GM10248 (cell line): ENCODE data around the gene ACY1.
A peak's percentile ranks its signal among the peaks of the same experiment; 100 is the strongest.

Experiments
- CTCF ChIA-PET: fragments of 300-600 bp; sonication (Branson Sonifier 250); formaldehyde crosslinking; extraction: SDS; loops from one replicate; lab custom pipeline; 2021; ENCODE audit warnings: antibody characterized with exemption; lab: Yijun Ruan, JAX
- POLR2A ChIA-PET: fragments of 350-650 bp; sonication (Branson Sonifier 250); formaldehyde crosslinking; extraction: SDS; loops from one replicate; lab custom pipeline; 2020; ENCODE audit warnings: antibody characterized with exemption; lab: Yijun Ruan, JAX
- DNase-seq: peaks from one replicate; pipeline ENCODE4 v3.0.0; 2012; ENCODE audit errors: extremely low spot score
- TF ChIP-seq, protein P1 (sequence below): IDR thresholded peaks from 2 replicates; pipeline ENCODE4 v1.5.1; 2012; ENCODE audit warnings: mild to moderate bottlenecking, low read depth; ENCODE audit errors: extremely low read depth, missing control alignments, control extremely low read depth

Gene ACY1

GRCh38 chr3:51982838-51983577 is at the start of gene ACY1:
Gene ACY1, plus strand, starts transcription at chr3:51983535. Its CDS starts 530 bp downstream, at chr3:51984065.
- TF ChIP-seq, protein P1, sequence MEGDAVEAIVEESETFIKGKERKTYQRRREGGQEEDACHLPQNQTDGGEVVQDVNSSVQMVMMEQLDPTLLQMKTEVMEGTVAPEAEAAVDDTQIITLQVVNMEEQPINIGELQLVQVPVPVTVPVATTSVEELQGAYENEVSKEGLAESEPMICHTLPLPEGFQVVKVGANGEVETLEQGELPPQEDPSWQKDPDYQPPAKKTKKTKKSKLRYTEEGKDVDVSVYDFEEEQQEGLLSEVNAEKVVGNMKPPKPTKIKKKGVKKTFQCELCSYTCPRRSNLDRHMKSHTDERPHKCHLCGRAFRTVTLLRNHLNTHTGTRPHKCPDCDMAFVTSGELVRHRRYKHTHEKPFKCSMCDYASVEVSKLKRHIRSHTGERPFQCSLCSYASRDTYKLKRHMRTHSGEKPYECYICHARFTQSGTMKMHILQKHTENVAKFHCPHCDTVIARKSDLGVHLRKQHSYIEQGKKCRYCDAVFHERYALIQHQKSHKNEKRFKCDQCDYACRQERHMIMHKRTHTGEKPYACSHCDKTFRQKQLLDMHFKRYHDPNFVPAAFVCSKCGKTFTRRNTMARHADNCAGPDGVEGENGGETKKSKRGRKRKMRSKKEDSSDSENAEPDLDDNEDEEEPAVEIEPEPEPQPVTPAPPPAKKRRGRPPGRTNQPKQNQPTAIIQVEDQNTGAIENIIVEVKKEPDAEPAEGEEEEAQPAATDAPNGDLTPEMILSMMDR: no peak
- ChIA-PET POLR2A (interaction anchor here (0.6 to 3.4 kb wide), 5 partner anchors 8 to 29 kb away, joined by 3 to 30 read pairs (median 7); partner anchors contain the start of genes ABHD14B and RPL29), CTCF (interaction anchor here (0.8 to 4.6 kb wide), 22 partner anchors 9 to 481 kb away, joined by 3 to 64 read pairs (median 3); partner anchors contain the start of genes ABHD14A, ABHD14B, DUSP7 and PARP3)
- peak; percentile 95 for DNase-seq

- ChIA-PET CTCF (no interaction called here), POLR2A (interaction anchor here (0.5 kb wide), 1 partner anchor 197 kb away, joined by 5 read pairs; no protein-coding TSS in a partner anchor)
- no peak for DNase-seq
- TF ChIP-seq, protein P1: no peak
Observed at GRCh38 chr3:51934139-51934850, 49.0 kb upstream of the ACY1 start.

DNA sequence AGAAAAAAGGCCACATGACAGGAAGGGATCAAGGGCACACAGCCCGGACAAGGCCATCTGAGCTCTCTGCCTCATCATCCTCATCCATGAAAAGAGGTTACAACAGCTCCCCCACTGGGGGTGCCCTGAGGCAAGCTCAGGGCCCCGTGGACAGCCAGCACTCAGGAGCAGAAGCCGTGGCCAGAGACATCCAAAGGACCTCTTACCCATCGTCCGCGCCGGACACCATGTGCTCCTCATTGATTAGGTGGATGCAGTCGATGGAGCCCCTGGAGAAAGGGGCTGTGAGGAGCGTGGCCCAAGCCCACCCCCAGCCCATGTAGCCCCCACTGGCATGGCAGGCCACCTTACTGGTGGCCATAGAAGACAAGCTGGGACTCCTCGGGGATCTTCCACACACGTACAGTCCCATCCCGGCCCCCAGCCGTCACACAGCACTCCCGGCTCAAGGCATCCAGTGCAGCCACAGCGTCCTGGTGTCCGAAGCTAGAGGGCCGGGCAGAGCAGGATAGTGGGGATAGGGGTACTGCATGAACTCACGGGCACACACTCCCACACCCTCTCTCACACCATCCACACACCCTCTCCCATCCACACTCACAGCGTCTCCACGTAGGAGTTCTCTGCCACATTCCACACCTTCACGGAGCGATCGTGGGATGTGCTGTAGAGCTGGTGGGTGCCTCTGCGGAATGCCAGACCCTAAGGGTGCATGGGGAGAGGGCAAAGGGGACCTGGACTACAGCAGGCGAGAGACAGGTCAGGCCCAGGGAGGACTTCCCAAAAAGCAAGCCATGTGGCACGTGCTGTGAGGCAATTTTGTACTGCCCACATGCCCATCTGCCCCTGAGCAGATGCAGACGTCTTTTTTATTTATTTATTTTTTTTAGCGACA is 48.1 kb upstream of the ACY1 start:
- ChIA-PET CTCF (interaction anchor here (1.3 kb wide), 1 partner anchor 40 kb away, joined by 3 read pairs; the partner anchor contains the start of gene ABHD14A), POLR2A (interaction anchor here (0.6 kb wide), 1 partner anchor 37 kb away, joined by 3 read pairs; no protein-coding TSS in a partner anchor)
- TF ChIP-seq, protein P1: no peak
- peak; percentile 7 for DNase-seq

DNA sequence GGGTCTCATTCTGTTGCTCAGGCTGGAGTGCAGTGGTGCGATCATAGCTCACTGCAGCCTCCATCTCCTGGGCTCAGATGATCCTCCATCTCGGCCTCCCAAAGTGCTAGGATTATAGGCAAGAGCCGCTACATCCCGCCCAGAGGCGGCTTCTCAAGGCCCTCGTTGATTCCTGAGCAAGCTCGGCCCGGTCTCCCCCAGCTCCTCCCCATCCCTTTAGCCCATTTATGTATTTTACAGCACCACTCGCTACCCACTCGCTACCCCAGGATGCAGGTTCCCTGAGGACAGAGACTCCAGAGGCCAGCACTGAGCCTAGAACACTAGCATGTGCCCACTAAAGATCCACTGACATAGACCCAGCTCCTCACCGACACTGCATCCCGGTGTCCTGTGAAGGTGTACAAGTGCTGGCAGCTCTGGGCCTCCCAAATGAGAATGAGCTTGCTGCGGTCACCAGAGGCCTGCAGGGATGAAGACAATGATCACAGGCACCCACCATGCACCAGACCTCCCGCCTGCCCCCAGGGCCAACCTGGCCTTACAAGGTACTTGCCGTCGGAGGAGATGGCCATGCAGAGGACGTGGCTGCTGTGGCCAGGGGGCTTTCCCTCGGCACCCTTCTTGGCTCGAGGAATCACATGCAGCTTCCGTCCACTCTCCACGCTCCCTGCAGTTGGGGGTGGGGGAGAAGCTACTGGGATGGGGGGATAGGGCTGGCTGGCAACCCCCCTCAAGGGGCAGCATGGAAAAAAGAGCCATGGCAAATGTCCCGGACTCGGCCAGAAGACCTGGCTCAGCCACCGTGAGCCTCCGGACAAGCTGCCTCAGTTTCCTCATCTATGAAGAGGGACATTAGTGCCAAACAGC is 47.2 kb upstream of the ACY1 start:
- ChIA-PET POLR2A (interaction anchor here (0.5 kb wide), 1 partner anchor 15 kb away, joined by 5 read pairs; no protein-coding TSS in a partner anchor), CTCF (interaction anchor here (1.3 kb wide), 1 partner anchor 39 kb away, joined by 3 read pairs; the partner anchor contains the start of gene ABHD14A)
- TF ChIP-seq, protein P1: no peak
- DNase-seq: no peak

GRCh38 chr3:51937014-51937413 is 46.3 kb upstream of the ACY1 start:
- peak; percentile 5 for DNase-seq
- ChIA-PET POLR2A (no interaction called here), CTCF (no interaction called here)
- TF ChIP-seq, protein P1: no peak
